Measurements from ENCODE around the gene ARFGEF3. TPM values are rescaled to one million over a fixed set of nuclear protein-coding genes. Genes with fewer than 3 reads are reported as not detected.

The ARFGEF3 gene
- total RNA-seq, 1 experiment from 2014 or later: 7.8 TPM

DNA sequence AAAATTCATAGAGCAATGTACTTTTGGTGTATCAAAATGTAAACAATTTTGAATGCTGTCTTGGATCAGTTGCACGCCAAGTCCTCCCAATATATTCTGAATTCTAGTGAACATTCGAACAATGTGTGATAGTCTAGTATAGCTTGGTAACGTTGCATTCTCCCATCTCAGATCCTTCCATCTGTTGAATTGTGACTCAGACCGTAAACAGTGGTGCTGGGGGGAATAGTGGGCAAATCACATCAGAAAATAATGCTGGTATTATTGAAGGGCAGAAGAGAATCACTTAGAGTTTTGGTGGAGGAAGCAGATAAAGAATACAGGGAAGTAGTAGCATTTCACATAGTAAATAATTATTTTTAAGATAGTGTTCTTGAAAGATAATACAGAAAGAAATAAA is 102.2 kb downstream of the ARFGEF3 start:
- ChIA-PET POLR2A (ENCODE audit: unreplicated experiment) (no interaction called here), CTCF (no interaction called here)
- no peaks in the 10 kb centered on the region for H3K36me3 ChIP-seq (ENCODE audit: low read depth, low read length)
- H3K4me2 ChIP-seq (ENCODE audit: low read length): no peak overlapping the region
- H3K4me1 ChIP-seq (ENCODE audit: insufficient read depth, low read length): no peaks in the 10 kb centered on the region
- H3K79me2 ChIP-seq (ENCODE audit: low read length): no peaks in the 10 kb centered on the region
- no peak overlapping the region for H3K27ac ChIP-seq (ENCODE audit: low read length)
- DNase-seq (no peak), ATAC-seq (no peak)
- TF ChIP-seq EZH2 (IDR thresholded peaks at IDR 0.05; ENCODE audit: low read length, unreplicated experiment) (no peak), EZH2phosphoT487 (IDR thresholded peaks at IDR 0.05; ENCODE audit: borderline replicate concordance, low read length) (no peak)
- TF ChIP-seq, protein P1, sequence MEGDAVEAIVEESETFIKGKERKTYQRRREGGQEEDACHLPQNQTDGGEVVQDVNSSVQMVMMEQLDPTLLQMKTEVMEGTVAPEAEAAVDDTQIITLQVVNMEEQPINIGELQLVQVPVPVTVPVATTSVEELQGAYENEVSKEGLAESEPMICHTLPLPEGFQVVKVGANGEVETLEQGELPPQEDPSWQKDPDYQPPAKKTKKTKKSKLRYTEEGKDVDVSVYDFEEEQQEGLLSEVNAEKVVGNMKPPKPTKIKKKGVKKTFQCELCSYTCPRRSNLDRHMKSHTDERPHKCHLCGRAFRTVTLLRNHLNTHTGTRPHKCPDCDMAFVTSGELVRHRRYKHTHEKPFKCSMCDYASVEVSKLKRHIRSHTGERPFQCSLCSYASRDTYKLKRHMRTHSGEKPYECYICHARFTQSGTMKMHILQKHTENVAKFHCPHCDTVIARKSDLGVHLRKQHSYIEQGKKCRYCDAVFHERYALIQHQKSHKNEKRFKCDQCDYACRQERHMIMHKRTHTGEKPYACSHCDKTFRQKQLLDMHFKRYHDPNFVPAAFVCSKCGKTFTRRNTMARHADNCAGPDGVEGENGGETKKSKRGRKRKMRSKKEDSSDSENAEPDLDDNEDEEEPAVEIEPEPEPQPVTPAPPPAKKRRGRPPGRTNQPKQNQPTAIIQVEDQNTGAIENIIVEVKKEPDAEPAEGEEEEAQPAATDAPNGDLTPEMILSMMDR (conservative IDR thresholded peaks at IDR 0.05; ENCODE audit: low read depth, low read length): no peak
- no peaks in the 10 kb centered on the region for H3K9me2 ChIP-seq (replicated peaks; ENCODE audit: low read length)
- H2AFZ ChIP-seq (ENCODE audit: low read length): no peak overlapping the region
- H3K27me3 ChIP-seq (ENCODE audit: low read length): no peaks in the 10 kb centered on the region
- no peaks in the 10 kb centered on the region for H3K9me3 ChIP-seq (ENCODE audit: low read length)
- H4K20me1 ChIP-seq (ENCODE audit: low read length): no peaks in the 10 kb centered on the region
- no peaks in the 10 kb centered on the region for H3F3A ChIP-seq (ENCODE audit: low read length, unreplicated experiment)
- H3K4me3 ChIP-seq (ENCODE audit: low read length): no peak overlapping the region
- intact Hi-C loops (cut with micrococcal nuclease): no loop called here
- no TSS peak for BruUV-seq (replicated peaks)
- no peak overlapping the region for H3K9ac ChIP-seq (ENCODE audit: low read length)

DNA sequence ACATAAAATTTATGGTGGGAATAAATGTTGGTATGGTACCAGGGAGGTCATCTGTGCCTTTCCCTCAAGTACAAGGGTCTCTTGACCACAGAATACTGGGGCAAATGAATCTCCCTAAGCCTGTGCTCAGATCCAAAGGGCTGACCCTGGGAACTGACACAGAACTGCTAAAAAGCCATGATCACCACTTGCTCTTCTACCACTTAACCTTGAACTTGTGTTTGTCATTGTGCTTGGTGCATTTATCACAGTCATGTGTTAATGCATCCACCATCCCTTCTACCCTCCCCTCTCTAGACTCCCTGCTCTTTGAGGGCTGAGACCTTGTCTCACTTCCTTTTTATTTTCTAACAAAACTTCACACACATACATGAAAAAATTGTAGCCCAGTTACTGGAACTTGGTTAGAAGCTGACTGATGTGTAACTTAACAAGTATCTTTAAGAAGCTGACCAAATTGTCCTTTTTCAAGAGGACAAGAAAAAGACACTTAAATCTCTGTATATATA is 102.7 kb downstream of the ARFGEF3 start:
- TF ChIP-seq, protein P1 (conservative IDR thresholded peaks at IDR 0.05; ENCODE audit: low read depth, low read length): no peak
- no peak for TF ChIP-seq EZH2 (IDR thresholded peaks at IDR 0.05; ENCODE audit: low read length, unreplicated experiment)
- TF ChIP-seq EZH2phosphoT487 (IDR thresholded peaks at IDR 0.05; ENCODE audit: borderline replicate concordance, low read length): no peak
- no peaks in the 10 kb centered on the region for H3K27me3 ChIP-seq (ENCODE audit: low read length)
- no peaks in the 10 kb centered on the region for H3K4me1 ChIP-seq (ENCODE audit: insufficient read depth, low read length)
- no peak overlapping the region for H3K4me3 ChIP-seq (ENCODE audit: low read length)
- H3K9ac ChIP-seq (ENCODE audit: low read length): no peak overlapping the region
- H3K36me3 ChIP-seq (ENCODE audit: low read depth, low read length): no peaks in the 10 kb centered on the region
- CTCF ChIA-PET: no interaction called here
- POLR2A ChIA-PET (ENCODE audit: unreplicated experiment): no interaction called here
- BruUV-seq (replicated peaks): no TSS peak
- H3K4me2 ChIP-seq (ENCODE audit: low read length): no peak overlapping the region
- no peaks in the 10 kb centered on the region for H3K9me2 ChIP-seq (replicated peaks; ENCODE audit: low read length)
- DNase-seq: no peak
- no peak for ATAC-seq
- H3K79me2 ChIP-seq (ENCODE audit: low read length): no peaks in the 10 kb centered on the region
- H2AFZ ChIP-seq (ENCODE audit: low read length): no peak overlapping the region
- no peak overlapping the region for H3K27ac ChIP-seq (ENCODE audit: low read length)
- no peaks in the 10 kb centered on the region for H3F3A ChIP-seq (ENCODE audit: low read length, unreplicated experiment)
- intact Hi-C loops (cut with micrococcal nuclease): no loop called here
- no peaks in the 10 kb centered on the region for H3K9me3 ChIP-seq (ENCODE audit: low read length)
- H4K20me1 ChIP-seq (ENCODE audit: low read length): no peaks in the 10 kb centered on the region

DNA sequence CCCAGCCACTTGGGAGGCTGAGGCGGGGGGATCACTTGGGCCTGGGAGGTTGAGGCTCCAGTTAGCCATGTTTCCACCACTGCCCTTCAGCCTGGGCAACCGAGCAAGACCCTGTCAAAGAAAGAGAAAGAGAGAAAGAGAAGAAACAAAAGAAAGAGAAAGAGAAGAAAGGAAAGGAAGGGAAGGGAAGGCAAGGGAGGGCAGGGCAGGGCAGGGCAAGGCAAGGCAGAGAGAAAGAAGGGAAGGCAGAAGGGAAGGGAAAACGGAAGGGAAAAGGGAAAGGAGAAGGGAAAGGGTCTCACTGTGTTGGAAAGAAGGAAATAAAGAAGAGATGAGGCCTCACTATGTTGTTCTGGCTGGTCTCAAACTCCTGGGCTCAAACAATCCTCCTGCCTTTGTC is 104.4 kb downstream of the ARFGEF3 start:
- H3K9me2 ChIP-seq (replicated peaks; ENCODE audit: low read length): no peaks in the 10 kb centered on the region
- BruUV-seq (replicated peaks): no TSS peak
- no peak overlapping the region for H2AFZ ChIP-seq (ENCODE audit: low read length)
- no peaks in the 10 kb centered on the region for H3F3A ChIP-seq (ENCODE audit: low read length, unreplicated experiment)
- H3K4me1 ChIP-seq (ENCODE audit: insufficient read depth, low read length): no peaks in the 10 kb centered on the region
- H3K27me3 ChIP-seq (ENCODE audit: low read length): no peaks in the 10 kb centered on the region
- no peak overlapping the region for H3K9ac ChIP-seq (ENCODE audit: low read length)
- no peak overlapping the region for H3K4me3 ChIP-seq (ENCODE audit: low read length)
- no peaks in the 10 kb centered on the region for H4K20me1 ChIP-seq (ENCODE audit: low read length)
- H3K79me2 ChIP-seq (ENCODE audit: low read length): no peaks in the 10 kb centered on the region
- ATAC-seq (no peak), DNase-seq (no peak)
- no peak overlapping the region for H3K4me2 ChIP-seq (ENCODE audit: low read length)
- intact Hi-C loops (cut with micrococcal nuclease): no loop called here
- POLR2A ChIA-PET (ENCODE audit: unreplicated experiment): no interaction called here
- CTCF ChIA-PET: no interaction called here
- H3K9me3 ChIP-seq (ENCODE audit: low read length): no peaks in the 10 kb centered on the region
- H3K36me3 ChIP-seq (ENCODE audit: low read depth, low read length): no peaks in the 10 kb centered on the region
- H3K27ac ChIP-seq (ENCODE audit: low read length): no peak overlapping the region
- TF ChIP-seq EZH2phosphoT487 (IDR thresholded peaks at IDR 0.05; ENCODE audit: borderline replicate concordance, low read length): no peak
- TF ChIP-seq, protein P1 (conservative IDR thresholded peaks at IDR 0.05; ENCODE audit: low read depth, low read length): no peak
- no peak for TF ChIP-seq EZH2 (IDR thresholded peaks at IDR 0.05; ENCODE audit: low read length, unreplicated experiment)
